K562 (cell line): ENCODE measurements around the gene POU3F1. TPM values are rescaled to one million over a fixed set of nuclear protein-coding genes. Genes with fewer than 3 reads are reported as not detected.
A peak's percentile ranks its signal among the peaks of the same experiment; 100 is the strongest.

ENCODE experiments used
- HDAC2 ChIP-seq: fragments of 450-650 bp; IDR thresholded peaks from 2 replicates; pipeline ENCODE4 v1.6.1; 2016; ENCODE audit warnings: mild to moderate bottlenecking
- MCM3 ChIP-seq: fragments of 450-650 bp; IDR thresholded peaks from 2 replicates; pipeline ENCODE4 v1.6.1; 2016
- MTA2 ChIP-seq: fragments of 450-650 bp; IDR thresholded peaks from 2 replicates; pipeline ENCODE4 v1.6.1; 2016; ENCODE audit warnings: low read depth
- MYBL2 ChIP-seq, 2 experiments: fragments of 450-650 bp in 1 of 2; sonication (generic) in 1 of 2; formaldehyde crosslinking in 1 of 2; IDR thresholded peaks; 2 replicates each; pipeline versions ENCODE4 v1.6.1 to v1.8.1; 2017 to 2022; ENCODE audit warnings: borderline replicate concordance in 1 of 2, inconsistent platforms in 1 of 2, low read depth in 1 of 2, mild to moderate bottlenecking in 1 of 2, missing genetic modification reagents in 1 of 2, moderate library complexity in 1 of 2
- PHF21A ChIP-seq: fragments of 450-650 bp; IDR thresholded peaks from 2 replicates; pipeline ENCODE4 v1.6.1; 2017; ENCODE audit warnings: low read depth, borderline replicate concordance
- POLR2A ChIP-seq: fragments of 450-650 bp; conservative IDR thresholded peaks from 2 replicates; pipeline ENCODE4 v1.6.1; 2016
- SUPT5H ChIP-seq: fragments of 450-650 bp; IDR thresholded peaks from 2 replicates; pipeline ENCODE4 v1.6.1; 2016
- ZNF3 ChIP-seq: fragments of 250-450 bp; sonication (Bioruptor Pico); IDR thresholded peaks from 2 replicates; pipeline ENCODE4 v1.5.0; 2021; ENCODE audit warnings: mild to moderate bottlenecking, moderate library complexity
- polyA plus RNA-seq, 8 experiments: library from polyadenylated mRNA; depleted of rRNA in 4 of 8; stranded (reverse) in 5 of 8; unstranded in 3 of 8; fragments of >200 nt; fragmentation: Nextera tagmentation in 2 of 8; fragmentation: Illumina TruSeq in 1 of 8; extraction: Ambion mirVana in 2 of 8; extraction: Trizol in 1 of 8; gene quantifications; 2 replicates each; pipeline versions ENCODE4 v1.2.1 to v1.2.3, GENCODE V29; 2011 to 2014; ENCODE audit warnings: inconsistent platforms in 1 of 8, missing spikeins in 1 of 8
- total RNA-seq, 7 experiments: library from RNA; depleted of rRNA in 6 of 7; stranded (reverse); fragments of >200 nt in 6 of 7; fragmentation: Illumina TruSeq in 2 of 7; extraction: Trizol in 2 of 7; gene quantifications; 2 replicates each; pipeline versions ENCODE4 v1.2.1 to v1.2.3, GENCODE V29; 2011 to 2021; ENCODE audit warnings: low replicate concordance in 1 of 7
- TF ChIP-seq, protein P1 (sequence below), 3 experiments: fragments of 200-800 bp in 1 of 3; fragments of 250-450 bp in 1 of 3; fragments of 450-650 bp in 1 of 3; sonication (Bioruptor Pico) in 1 of 3; sonication (Bioruptor generic) in 1 of 3; formaldehyde crosslinking in 1 of 3; IDR thresholded peaks; 2 replicates each; pipeline versions ENCODE4 v1.6.1 to v1.8.0; 2016 to 2022; ENCODE audit warnings: mild to moderate bottlenecking in 2 of 3, missing genetic modification characterization in 2 of 3, missing compliant biosample characterization in 1 of 3, moderate library complexity in 1 of 3
- TF ChIP-seq, protein P2 (sequence below): sonication (generic); formaldehyde crosslinking; IDR thresholded peaks from 2 replicates; pipeline ENCODE4 v1.8.0; 2022; ENCODE audit warnings: mild to moderate bottlenecking, missing genetic modification reagents, borderline replicate concordance
- TF ChIP-seq, protein P3 (sequence below): sonication (generic); IDR thresholded peaks from 2 replicates; pipeline ENCODE4 v1.6.1; 2016
- TF ChIP-seq, protein P4 (sequence below): IDR thresholded peaks from 3 replicates; pipeline ENCODE4 v1.6.1; 2011; ENCODE audit warnings: borderline replicate concordance, mild to moderate bottlenecking; ENCODE audit not compliant: insufficient read length, insufficient read depth
- TF ChIP-seq, protein P5 (sequence below): fragments of 450-650 bp; formaldehyde crosslinking; IDR thresholded peaks from 2 replicates; pipeline ENCODE4 v1.4.0; 2022; ENCODE audit warnings: missing genetic modification characterization
- TF ChIP-seq, protein P6 (sequence below): fragments of 450-650 bp; formaldehyde crosslinking; conservative IDR thresholded peaks from 2 replicates; pipeline ENCODE4 v1.4.0; 2022; ENCODE audit warnings: mild to moderate bottlenecking, missing genetic modification characterization

Gene POU3F1
- total and polyA plus RNA-seq, 9 of the 15 experiments (the other 6 are each of a cell fraction or from before 2014, with no cell fraction given): 0.09 TPM; not detected in 8

DNA sequence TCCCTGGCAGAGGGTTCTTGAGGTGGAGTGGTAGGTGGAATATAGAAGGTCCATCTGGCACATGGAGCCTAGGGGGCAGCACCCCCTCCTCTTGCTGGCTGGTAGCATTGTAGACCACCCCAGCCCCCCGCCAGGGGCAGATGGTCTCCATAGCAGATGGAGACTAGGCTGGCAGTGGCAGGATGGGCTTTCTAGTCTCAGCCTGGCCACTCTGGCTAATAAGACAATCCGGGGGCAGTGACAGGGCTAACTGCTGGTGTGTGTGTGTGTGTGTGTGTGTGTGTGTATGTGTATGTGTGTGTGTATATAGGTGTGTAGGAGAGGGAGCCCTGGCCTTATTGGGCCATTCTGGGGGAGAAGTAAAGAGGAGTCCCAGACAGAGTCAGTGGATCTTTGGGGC is 17.9 kb downstream of the POU3F1 start (continued):
- TF ChIP-seq, protein P1, sequence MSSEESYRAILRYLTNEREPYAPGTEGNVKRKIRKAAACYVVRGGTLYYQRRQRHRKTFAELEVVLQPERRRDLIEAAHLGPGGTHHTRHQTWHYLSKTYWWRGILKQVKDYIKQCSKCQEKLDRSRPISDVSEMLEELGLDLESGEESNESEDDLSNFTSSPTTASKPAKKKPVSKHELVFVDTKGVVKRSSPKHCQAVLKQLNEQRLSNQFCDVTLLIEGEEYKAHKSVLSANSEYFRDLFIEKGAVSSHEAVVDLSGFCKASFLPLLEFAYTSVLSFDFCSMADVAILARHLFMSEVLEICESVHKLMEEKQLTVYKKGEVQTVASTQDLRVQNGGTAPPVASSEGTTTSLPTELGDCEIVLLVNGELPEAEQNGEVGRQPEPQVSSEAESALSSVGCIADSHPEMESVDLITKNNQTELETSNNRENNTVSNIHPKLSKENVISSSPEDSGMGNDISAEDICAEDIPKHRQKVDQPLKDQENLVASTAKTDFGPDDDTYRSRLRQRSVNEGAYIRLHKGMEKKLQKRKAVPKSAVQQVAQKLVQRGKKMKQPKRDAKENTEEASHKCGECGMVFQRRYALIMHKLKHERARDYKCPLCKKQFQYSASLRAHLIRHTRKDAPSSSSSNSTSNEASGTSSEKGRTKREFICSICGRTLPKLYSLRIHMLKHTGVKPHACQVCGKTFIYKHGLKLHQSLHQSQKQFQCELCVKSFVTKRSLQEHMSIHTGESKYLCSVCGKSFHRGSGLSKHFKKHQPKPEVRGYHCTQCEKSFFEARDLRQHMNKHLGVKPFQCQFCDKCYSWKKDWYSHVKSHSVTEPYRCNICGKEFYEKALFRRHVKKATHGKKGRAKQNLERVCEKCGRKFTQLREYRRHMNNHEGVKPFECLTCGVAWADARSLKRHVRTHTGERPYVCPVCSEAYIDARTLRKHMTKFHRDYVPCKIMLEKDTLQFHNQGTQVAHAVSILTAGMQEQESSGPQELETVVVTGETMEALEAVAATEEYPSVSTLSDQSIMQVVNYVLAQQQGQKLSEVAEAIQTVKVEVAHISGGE (CRISPR knock-in tag; IDR thresholded peaks at IDR 0.05): 0 out of 6 replicates have a peak, but pooled peaks of 1 of the 3 experiments have one; percentile 13
- TF ChIP-seq MCM3 (no peak), MYBL2 (IDR thresholded peaks at IDR 0.05; ENCODE audit: low read depth) (no peak), MYBL2 (CRISPR knock-in tag; IDR thresholded peaks at IDR 0.05; ENCODE audit: borderline replicate concordance) (no peak), ZNF3 (CRISPR knock-in tag) (no peak), MTA2 (no peak), SUPT5H (peak; percentile 76), HDAC2 (no peak), PHF21A (no peak), POLR2A (peak; percentile 70)
- TF ChIP-seq, protein P2, sequence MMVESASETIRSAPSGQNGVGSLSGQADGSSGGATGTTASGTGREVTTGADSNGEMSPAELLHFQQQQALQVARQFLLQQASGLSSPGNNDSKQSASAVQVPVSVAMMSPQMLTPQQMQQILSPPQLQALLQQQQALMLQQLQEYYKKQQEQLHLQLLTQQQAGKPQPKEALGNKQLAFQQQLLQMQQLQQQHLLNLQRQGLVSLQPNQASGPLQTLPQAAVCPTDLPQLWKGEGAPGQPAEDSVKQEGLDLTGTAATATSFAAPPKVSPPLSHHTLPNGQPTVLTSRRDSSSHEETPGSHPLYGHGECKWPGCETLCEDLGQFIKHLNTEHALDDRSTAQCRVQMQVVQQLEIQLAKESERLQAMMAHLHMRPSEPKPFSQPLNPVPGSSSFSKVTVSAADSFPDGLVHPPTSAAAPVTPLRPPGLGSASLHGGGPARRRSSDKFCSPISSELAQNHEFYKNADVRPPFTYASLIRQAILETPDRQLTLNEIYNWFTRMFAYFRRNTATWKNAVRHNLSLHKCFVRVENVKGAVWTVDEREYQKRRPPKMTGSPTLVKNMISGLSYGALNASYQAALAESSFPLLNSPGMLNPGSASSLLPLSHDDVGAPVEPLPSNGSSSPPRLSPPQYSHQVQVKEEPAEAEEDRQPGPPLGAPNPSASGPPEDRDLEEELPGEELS: no peak
- TF ChIP-seq, protein P3, sequence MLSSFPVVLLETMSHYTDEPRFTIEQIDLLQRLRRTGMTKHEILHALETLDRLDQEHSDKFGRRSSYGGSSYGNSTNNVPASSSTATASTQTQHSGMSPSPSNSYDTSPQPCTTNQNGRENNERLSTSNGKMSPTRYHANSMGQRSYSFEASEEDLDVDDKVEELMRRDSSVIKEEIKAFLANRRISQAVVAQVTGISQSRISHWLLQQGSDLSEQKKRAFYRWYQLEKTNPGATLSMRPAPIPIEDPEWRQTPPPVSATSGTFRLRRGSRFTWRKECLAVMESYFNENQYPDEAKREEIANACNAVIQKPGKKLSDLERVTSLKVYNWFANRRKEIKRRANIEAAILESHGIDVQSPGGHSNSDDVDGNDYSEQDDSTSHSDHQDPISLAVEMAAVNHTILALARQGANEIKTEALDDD: no peak
- TF ChIP-seq, protein P4, sequence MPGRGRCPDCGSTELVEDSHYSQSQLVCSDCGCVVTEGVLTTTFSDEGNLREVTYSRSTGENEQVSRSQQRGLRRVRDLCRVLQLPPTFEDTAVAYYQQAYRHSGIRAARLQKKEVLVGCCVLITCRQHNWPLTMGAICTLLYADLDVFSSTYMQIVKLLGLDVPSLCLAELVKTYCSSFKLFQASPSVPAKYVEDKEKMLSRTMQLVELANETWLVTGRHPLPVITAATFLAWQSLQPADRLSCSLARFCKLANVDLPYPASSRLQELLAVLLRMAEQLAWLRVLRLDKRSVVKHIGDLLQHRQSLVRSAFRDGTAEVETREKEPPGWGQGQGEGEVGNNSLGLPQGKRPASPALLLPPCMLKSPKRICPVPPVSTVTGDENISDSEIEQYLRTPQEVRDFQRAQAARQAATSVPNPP: no peak
- TF ChIP-seq, protein P5, sequence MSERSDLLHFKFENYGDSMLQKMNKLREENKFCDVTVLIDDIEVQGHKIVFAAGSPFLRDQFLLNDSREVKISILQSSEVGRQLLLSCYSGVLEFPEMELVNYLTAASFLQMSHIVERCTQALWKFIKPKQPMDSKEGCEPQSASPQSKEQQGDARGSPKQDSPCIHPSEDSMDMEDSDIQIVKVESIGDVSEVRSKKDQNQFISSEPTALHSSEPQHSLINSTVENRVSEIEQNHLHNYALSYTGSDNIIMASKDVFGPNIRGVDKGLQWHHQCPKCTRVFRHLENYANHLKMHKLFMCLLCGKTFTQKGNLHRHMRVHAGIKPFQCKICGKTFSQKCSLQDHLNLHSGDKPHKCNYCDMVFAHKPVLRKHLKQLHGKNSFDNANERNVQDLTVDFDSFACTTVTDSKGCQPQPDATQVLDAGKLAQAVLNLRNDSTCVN (CRISPR knock-in tag): 0 out of 2 replicates have a peak, but pooled peaks have one; percentile 48
- TF ChIP-seq, protein P6, sequence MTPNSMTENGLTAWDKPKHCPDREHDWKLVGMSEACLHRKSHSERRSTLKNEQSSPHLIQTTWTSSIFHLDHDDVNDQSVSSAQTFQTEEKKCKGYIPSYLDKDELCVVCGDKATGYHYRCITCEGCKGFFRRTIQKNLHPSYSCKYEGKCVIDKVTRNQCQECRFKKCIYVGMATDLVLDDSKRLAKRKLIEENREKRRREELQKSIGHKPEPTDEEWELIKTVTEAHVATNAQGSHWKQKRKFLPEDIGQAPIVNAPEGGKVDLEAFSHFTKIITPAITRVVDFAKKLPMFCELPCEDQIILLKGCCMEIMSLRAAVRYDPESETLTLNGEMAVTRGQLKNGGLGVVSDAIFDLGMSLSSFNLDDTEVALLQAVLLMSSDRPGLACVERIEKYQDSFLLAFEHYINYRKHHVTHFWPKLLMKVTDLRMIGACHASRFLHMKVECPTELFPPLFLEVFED: peak; percentile 27; the same call in 1 of the 2 replicates
